Endometrium (tissue), 2 donors: Measurements from ENCODE around the gene CLIC4.
"Not testable (repeated sequence)": the region's sequence is repeated elsewhere in the genome, so short reads cannot be mapped to it uniquely, and the experiment has no call there.

Experiments used
- FAIRE-seq: peaks from 2 replicates; lab custom pipeline; 2012; peaks lifted over from hg19 to GRCh38; lab: Jason Lieb, UNC
- donor health status: control.
- donor health status: control.

CLIC4 gene

DNA sequence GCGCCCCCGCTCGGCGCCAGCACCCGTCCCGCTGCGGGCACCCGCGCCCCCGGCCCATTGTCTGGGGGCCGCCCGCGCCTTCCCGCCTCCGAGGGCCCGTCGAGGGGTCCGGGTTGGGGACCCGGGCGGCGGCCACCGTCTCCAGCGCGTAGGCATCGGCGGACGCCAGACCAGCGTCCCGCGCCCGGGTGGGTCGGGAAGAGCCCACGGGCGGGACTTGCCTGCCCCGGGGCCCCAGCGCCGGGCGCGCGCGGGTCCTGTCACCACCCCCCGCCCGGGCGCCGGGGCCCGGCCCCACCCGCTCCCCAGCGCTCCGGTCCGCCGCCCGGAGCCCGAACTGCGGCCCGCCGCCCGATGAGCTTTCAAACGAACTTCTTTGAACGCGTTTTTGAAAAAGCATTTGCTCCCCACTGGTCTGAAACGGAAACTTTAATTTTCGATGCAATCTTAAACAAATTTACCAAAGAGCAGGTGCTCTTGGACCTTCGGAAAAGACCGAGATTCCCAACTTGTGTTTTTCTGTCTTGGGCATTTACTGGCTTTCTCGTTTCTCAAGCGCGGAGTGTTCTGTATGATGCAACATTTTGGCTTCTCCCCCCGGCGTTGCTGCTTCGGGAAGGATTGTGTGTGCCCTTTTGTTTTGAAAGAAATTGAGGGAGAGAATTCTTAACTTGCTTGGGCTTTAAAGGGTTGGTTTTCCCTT lies 615 bp downstream of the CLIC4 start:
- FAIRE-seq = no peak

- FAIRE-seq = no peak
Measured at GRCh38 chr1:24748191-24749121, 3.2 kb downstream of the CLIC4 start.

DNA sequence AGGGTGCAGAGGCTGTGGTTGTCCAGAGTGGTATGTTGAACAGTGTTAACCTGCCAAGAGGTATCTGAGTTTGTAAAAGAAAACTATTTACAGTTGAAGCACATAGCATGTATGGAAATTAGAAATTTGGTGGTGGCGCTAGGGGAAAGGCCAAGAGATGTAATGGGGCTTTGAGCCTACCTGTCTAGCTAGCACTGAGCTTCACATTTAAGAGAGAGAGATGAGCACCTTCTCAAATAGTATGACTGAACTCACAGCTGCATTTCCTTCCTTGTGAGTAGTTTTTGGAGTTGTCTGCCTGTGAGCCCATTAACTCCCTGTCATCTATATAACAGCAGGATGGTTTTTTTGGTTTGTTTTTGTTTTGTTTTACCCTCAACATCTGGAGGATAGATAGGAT lies 4.0 kb downstream of the CLIC4 start:
- no peak for FAIRE-seq

DNA sequence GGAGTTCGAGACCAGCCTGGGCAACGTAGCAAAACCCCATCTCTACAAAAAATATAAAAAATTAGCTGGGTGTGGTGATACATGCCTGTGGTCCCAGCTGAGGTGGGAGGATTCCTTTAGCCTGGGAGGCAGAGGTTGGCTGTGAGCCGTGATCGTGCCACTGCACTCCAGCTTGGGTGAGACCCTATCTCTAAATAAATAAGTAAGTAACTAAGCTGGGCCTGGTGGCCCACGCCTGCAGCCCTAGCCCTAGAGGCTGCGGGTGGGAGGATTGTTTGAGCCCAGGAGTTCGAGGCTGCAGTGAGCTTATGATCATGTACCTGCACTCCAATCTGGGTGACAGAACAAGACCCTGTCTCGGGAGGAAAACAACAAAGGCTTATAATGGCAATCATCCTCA lies 4.6 kb downstream of the CLIC4 start:
- FAIRE-seq = no peak

GRCh38 chr1:24751833-24752232 lies 6.6 kb downstream of the CLIC4 start:
- no peak for FAIRE-seq

DNA sequence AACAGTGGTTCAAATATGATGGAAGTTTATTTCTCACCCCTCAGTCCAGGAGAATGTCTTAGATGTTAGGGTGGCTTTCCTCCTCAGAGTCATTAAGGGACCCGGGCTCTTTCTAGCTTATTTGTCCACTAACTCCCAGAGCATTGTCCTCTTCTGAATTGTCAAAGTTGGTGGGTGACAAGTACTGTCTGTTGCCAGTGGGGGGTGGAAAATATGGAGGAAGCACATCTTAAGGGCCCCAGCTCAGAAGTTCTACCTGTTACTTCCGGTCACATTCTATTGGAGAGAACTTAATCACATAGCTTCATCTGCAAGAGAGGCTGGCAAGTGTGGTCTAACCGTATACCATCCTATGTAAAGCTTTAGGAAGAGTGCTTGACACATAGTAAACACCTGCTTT lies 7.1 kb downstream of the CLIC4 start:
- FAIRE-seq = no peak

GRCh38 chr1:24754229-24754628 lies 9.0 kb downstream of the CLIC4 start:
- FAIRE-seq = no peak

GRCh38 chr1:24755323-24755722 lies 10.1 kb downstream of the CLIC4 start:
- not testable (repeated sequence) for FAIRE-seq

DNA sequence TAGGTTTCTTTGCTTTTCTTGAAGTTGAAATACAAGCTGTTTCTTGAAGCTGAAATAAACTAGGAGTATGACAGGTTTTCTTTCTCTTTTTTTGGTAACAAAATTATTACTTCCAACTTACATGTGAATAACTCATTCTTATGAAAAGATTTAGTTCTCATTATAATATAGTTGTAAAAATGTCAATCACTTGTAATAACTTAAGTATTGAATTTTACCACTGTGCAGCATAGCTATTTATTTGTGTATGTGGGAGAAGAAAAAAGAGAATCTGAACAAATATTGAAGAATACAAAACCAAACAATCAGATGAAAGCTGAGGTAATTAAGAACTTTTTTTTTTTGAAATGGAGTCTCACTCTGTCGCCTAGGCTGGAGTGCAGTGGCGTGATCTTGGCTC lies 11.1 kb downstream of the CLIC4 start:
- no peak for FAIRE-seq

DNA sequence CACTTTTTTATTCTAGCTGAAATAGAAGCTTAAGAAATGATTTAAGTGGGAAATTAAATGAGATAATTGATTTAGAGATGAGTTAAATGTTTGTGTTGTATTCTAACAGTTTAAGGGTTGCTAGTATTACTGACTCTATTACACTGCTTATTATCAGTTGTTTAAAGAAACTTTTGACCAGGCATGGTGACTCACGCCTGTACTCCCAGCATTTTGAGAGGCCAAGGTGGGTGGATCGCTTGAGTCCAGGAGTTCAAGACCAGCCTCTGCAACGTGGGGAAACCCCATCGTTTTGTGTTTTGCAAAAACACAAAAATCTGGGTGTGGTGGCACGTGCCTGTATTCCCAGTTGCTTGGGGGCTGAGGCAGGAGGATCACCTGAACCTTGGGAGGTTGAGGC lies 14.2 kb downstream of the CLIC4 start:
- no peak for FAIRE-seq

GRCh38 chr1:24761582-24761981 lies 16.3 kb downstream of the CLIC4 start:
- no peak for FAIRE-seq

GRCh38 chr1:24762133-24762676 lies 17.0 kb downstream of the CLIC4 start:
- no peak for FAIRE-seq

- FAIRE-seq = no peak
Measured at GRCh38 chr1:24763671-24764070, 18.4 kb downstream of the CLIC4 start.

GRCh38 chr1:24764439-24764838 lies 19.2 kb downstream of the CLIC4 start:
- no peak for FAIRE-seq

GRCh38 chr1:24764848-24765247 lies 19.6 kb downstream of the CLIC4 start:
- no peak for FAIRE-seq

GRCh38 chr1:24765308-24765988 lies 20.2 kb downstream of the CLIC4 start:
- FAIRE-seq = peak; percentile 85

DNA sequence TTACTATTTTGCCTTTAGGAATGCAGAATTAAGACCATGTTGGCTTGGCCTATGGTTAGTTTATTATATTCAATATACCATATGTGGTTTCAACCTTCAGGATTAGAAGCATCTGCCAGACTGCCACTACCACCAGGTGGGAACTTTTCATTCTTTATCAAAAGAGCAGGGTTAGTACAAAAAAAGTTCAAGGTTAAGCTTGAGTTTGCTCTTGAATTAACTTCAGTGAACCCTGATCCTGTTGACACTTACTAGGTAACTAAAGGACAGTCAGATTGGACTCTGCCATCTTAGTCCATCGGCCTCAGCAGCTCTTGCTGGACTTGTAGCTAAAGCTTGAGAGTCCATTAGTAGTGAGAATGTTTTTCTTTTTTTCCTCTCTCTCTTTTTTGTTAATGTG lies 22.1 kb downstream of the CLIC4 start:
- FAIRE-seq = no peak

DNA sequence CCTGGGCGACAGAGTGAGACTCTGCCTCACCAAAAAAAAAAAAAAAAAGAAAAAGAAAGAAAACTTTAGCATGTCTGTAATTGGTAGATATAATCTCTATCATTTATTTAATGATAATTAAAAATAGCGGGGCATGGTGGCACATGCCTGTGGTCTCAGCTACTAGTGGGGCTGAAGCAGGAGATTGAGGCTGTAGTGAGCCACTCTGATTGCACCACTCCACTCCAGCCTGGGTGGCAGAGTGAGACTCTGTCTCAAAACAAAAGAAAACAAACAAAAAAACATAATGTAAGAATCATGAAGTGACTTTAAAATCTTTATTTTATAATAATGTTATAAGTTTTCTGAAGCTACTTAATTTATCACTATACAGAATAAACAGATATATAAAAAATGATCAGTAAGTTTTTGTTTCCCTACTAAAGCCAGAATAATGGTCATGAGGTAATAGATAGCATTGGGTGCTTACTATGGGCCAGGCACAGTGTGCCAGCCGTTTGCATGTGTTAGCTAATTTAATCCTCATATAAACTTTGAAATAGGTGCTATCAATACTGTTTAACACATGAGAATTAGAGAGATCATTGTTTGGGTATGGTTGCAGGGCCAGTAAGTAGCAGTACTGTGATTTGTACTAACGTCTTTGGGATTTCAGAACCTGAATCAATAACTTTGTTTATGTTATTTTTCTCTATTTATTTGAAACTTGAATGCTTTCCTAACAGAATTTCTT lies 23.8 kb downstream of the CLIC4 start:
- FAIRE-seq = no peak

- peak; percentile 15 for FAIRE-seq
Measured at GRCh38 chr1:24769656-24770651, 24.7 kb downstream of the CLIC4 start.

DNA sequence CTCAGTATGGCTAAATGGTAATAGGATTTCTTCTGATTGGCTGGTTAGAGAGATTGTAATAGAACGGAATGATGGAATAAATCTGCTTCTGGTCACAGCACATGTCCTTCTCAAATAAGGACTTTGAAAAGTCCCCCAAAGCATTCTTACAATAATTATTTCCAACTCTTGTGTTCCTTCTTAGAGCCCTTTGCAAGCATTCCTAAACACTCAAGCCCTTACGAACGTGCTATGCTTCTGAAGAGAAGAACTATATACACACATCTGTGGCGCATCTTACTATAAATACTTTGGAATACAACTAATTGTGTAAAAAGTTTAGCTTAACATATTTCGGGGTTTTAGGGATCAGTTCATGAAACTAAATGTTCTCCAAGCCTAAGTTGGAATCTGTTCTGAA lies 25.6 kb downstream of the CLIC4 start:
- FAIRE-seq = no peak

GRCh38 chr1:24771574-24771973 lies 26.3 kb downstream of the CLIC4 start:
- FAIRE-seq = no peak
